Keratinocyte (primary cell): ENCODE results near the gene CGB7.
"Not testable (repeated sequence)": the region's sequence is repeated elsewhere in the genome, so short reads cannot be mapped to it uniquely, and the experiment has no call there.

Source experiments
- CTCF ChIP-seq, 3 experiments: IDR thresholded peaks in 1 of 3; conservative IDR thresholded peaks in 1 of 3; optimal IDR thresholded peaks in 1 of 3; 2 replicates in 2 of 3; 3 replicates in 1 of 3; pipeline versions ENCODE3 to v1.5.1; 2011; ENCODE audit warnings: low read length in 3 of 3, mild to moderate bottlenecking in 3 of 3, moderate library complexity in 2 of 3, control low read depth in 1 of 3, inconsistent platforms in 1 of 3; ENCODE audit not compliant: insufficient read depth in 2 of 3; ENCODE audit errors: extremely low read depth in 1 of 3
- EZH2 ChIP-seq: IDR thresholded peaks from one replicate; pipeline ENCODE4 v1.6.1; 2012; ENCODE audit warnings: inconsistent platforms, mild to moderate bottlenecking, low read length, moderate library complexity

DNA sequence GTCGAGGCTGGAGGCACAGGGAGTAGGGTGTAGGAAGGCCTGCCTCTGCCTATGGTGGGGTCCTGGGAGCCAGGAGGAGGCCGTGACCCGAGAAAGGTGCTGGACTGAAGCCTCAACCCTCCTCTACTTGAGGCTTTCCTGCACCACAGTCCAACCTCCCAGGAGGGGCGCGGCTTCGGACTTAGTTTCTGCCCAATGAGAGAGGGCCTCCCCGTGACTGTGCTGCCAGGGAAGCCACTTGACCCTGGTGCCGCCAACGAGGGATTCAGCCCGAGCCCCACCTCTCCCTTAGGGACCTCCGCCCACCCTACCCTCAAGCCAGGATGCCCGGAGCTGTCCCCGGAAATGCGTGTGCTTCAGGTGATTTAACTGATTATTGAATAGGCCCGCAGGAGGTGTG is 33.3 kb downstream of the CGB7 start, which contains the start of gene CGB3:
- TF ChIP-seq CTCF (optimal IDR thresholded peaks at IDR 0.05 in 1 of 3, IDR thresholded peaks at IDR 0.05 in 1 of 3, conservative IDR thresholded peaks at IDR 0.05 in 1 of 3; ENCODE audit: extremely low read depth in 1 of 3, insufficient read depth in 2 of 3, low read length in 3 of 3); EZH2: not testable (repeated sequence)
